IMR-90 (cell line): ENCODE measurements around the gene CCNYL1. TPM values are rescaled to one million over a fixed set of nuclear protein-coding genes. Genes with fewer than 3 reads are reported as not detected.

Experiments
- ATAC-seq: fragments of 200-7000 bp; cut with Tn5 transposase; 2 replicates; pipeline ENCODE4 v1.9.1; 2020; ENCODE audit warnings: low read depth, mild to moderate bottlenecking, moderate library complexity
- BruUV-seq: library from RNA; stranded (reverse); fragments of 400-500 nt; replicated peaks from 2 replicates; lab custom pipeline; 2021; lab: Mats Ljungman, UMichigan
- CTCF ChIA-PET: fragments of 300-600 bp; formaldehyde crosslinking; extraction: SDS; loops from one replicate; lab custom pipeline; 2021; ENCODE audit warnings: antibody characterized with exemption; lab: Yijun Ruan, JAX
- POLR2A ChIA-PET: fragments of 300-600 bp; sonication (Branson Sonifier 250); formaldehyde crosslinking; loops from one replicate; lab custom pipeline; 2022; ENCODE audit warnings: antibody characterized with exemption; ENCODE audit not compliant: unreplicated experiment; lab: Charles Lee
- DNase-seq: peaks from one replicate; pipeline ENCODE4 v3.0.0; 2013
- H2AFZ ChIP-seq: replicated peaks from 2 replicates; pipeline ENCODE3; 2013; ENCODE audit warnings: low read length, mild to moderate bottlenecking; ENCODE audit not compliant: poor library complexity
- H2AK5ac ChIP-seq: 2 replicates; pipeline ENCODE4 v1.6.1; 2013; ENCODE audit warnings: low read depth, low read length, inconsistent platforms
- H2AK9ac ChIP-seq: replicated peaks from 2 replicates; pipeline ENCODE3; 2013; ENCODE audit warnings: mild to moderate bottlenecking, low read depth, low read length, moderate library complexity; ENCODE audit not compliant: poor library complexity
- H2BK120ac ChIP-seq: 2 replicates; pipeline ENCODE4 v1.6.1; 2013; ENCODE audit warnings: low read depth, low read length, inconsistent platforms
- H2BK15ac ChIP-seq: 3 replicates; pipeline ENCODE4 v1.6.1; 2013; ENCODE audit warnings: low read depth, low read length, inconsistent platforms
- H2BK20ac ChIP-seq: 2 replicates; pipeline ENCODE4 v1.6.1; 2013; ENCODE audit warnings: low read depth, mild to moderate bottlenecking, inconsistent platforms, low read length, moderate library complexity
- H2BK5ac ChIP-seq: 2 replicates; pipeline ENCODE4 v1.6.1; 2013; ENCODE audit warnings: mild to moderate bottlenecking, low read depth, low read length, inconsistent platforms; ENCODE audit not compliant: poor library complexity, severe bottlenecking
- H3K14ac ChIP-seq: replicated peaks from 2 replicates; pipeline ENCODE4 v1.6.1; 2013; ENCODE audit warnings: low read depth, low read length, inconsistent platforms
- H3K18ac ChIP-seq: 2 replicates; pipeline ENCODE4 v1.6.1; 2013; ENCODE audit warnings: low read depth, low read length, control low read depth
- H3K23ac ChIP-seq: 2 replicates; pipeline ENCODE4 v1.6.1; 2013; ENCODE audit warnings: low read depth, low read length, inconsistent platforms
- H3K27ac ChIP-seq: 2 replicates; pipeline ENCODE4 v1.5.1; 2013; ENCODE audit warnings: mild to moderate bottlenecking, control low read depth, low read length; ENCODE audit not compliant: insufficient read depth
- H3K27me3 ChIP-seq: 2 replicates; pipeline ENCODE4 v1.6.1; 2013; ENCODE audit warnings: low read length; ENCODE audit not compliant: control insufficient read depth, insufficient read depth
- H3K36me3 ChIP-seq: 2 replicates; pipeline ENCODE4 v1.6.1; 2013; ENCODE audit warnings: low read length, mixed read lengths; ENCODE audit not compliant: control insufficient read depth, insufficient read depth
- H3K4ac ChIP-seq: 2 replicates; pipeline ENCODE4 v1.6.1; 2013; ENCODE audit warnings: low read depth, low read length, inconsistent platforms
- H3K4me1 ChIP-seq: 2 replicates; pipeline ENCODE4 v1.6.1; 2013; ENCODE audit warnings: low read length, mixed read lengths; ENCODE audit not compliant: control insufficient read depth, insufficient read depth
- H3K4me2 ChIP-seq: 2 replicates; pipeline ENCODE4 v1.6.1; 2013; ENCODE audit warnings: low read depth, mild to moderate bottlenecking, control low read depth, low read length, moderate library complexity
- H3K4me3 ChIP-seq: 2 replicates; pipeline ENCODE4 v1.5.1; 2013; ENCODE audit warnings: low read depth, mild to moderate bottlenecking, control low read depth, low read length, moderate library complexity; ENCODE audit not compliant: insufficient read depth
- H3K56ac ChIP-seq: 2 replicates; pipeline ENCODE4 v1.6.1; 2013; ENCODE audit warnings: low read length, inconsistent platforms; ENCODE audit not compliant: insufficient read depth; ENCODE audit errors: extremely low read depth
- H3K79me1 ChIP-seq, 2 experiments: 2 replicates each; pipeline ENCODE4 v1.6.1; 2013; ENCODE audit warnings: low read length in 2 of 2, inconsistent platforms in 1 of 2, low read depth in 1 of 2
- H3K9ac ChIP-seq: 2 replicates; pipeline ENCODE4 v1.6.1; 2013; ENCODE audit warnings: low read depth, low read length, control low read depth
- H3K9me1 ChIP-seq: 2 replicates; pipeline ENCODE4 v1.6.1; 2013; ENCODE audit warnings: low read length, inconsistent platforms; ENCODE audit not compliant: insufficient read depth
- H3K9me3 ChIP-seq: 2 replicates; pipeline ENCODE4 v1.6.1; 2013; ENCODE audit warnings: low read length; ENCODE audit not compliant: control insufficient read depth, insufficient read depth
- H4K20me1 ChIP-seq: 2 replicates; pipeline ENCODE4 v1.6.1; 2013; ENCODE audit warnings: low read length, inconsistent platforms; ENCODE audit not compliant: insufficient read depth
- H4K5ac ChIP-seq: 2 replicates; pipeline ENCODE4 v1.6.1; 2013; ENCODE audit warnings: mild to moderate bottlenecking, low read depth, low read length, control low read depth
- H4K8ac ChIP-seq, 2 experiments: 2 replicates each; pipeline ENCODE4 v1.6.1; 2013; ENCODE audit warnings: low read depth in 2 of 2, low read length in 2 of 2, control low read depth in 1 of 2, inconsistent platforms in 1 of 2
- H4K91ac ChIP-seq: 2 replicates; pipeline ENCODE4 v1.6.1; 2013; ENCODE audit warnings: low read depth, low read length, inconsistent platforms; ENCODE audit not compliant: insufficient read depth
- BHLHE40 ChIP-seq: fragments of 150-350 bp; IDR thresholded peaks from 2 replicates; pipeline ENCODE4 v1.6.1; 2016; ENCODE audit warnings: mild to moderate bottlenecking, low read depth, low read length
- CEBPB ChIP-seq: IDR thresholded peaks from 2 replicates; pipeline ENCODE4 v1.6.1; 2012; ENCODE audit warnings: low read depth, low read length, improper control_type of control experiment
- CHD1 ChIP-seq: IDR thresholded peaks from 2 replicates; pipeline ENCODE4 v1.6.1; 2012; ENCODE audit warnings: low read depth, low read length, improper control_type of control experiment
- CTCF ChIP-seq: conservative IDR thresholded peaks from 2 replicates; pipeline ENCODE4 v1.5.1; 2012; ENCODE audit warnings: mild to moderate bottlenecking, low read depth, low read length, improper control_type of control experiment
- ELK1 ChIP-seq: fragments of 150-350 bp; IDR thresholded peaks from 2 replicates; pipeline ENCODE4 v1.6.1; 2016; ENCODE audit warnings: low read depth, mild to moderate bottlenecking, low read length, moderate library complexity, borderline replicate concordance
- MAFK ChIP-seq: IDR thresholded peaks from 2 replicates; pipeline ENCODE4 v1.6.1; 2012; ENCODE audit warnings: low read depth, low read length, improper control_type of control experiment
- MAZ ChIP-seq: IDR thresholded peaks from 2 replicates; pipeline ENCODE4 v1.6.1; 2012; ENCODE audit warnings: low read depth, mild to moderate bottlenecking, low read length, improper control_type of control experiment, moderate library complexity, borderline replicate concordance
- MXI1 ChIP-seq: IDR thresholded peaks from 2 replicates; pipeline ENCODE4 v1.6.1; 2012; ENCODE audit warnings: low read depth, mild to moderate bottlenecking, low read length, moderate library complexity, borderline replicate concordance
- POLR2A ChIP-seq: IDR thresholded peaks from 2 replicates; pipeline ENCODE4 v1.6.1; 2012; ENCODE audit warnings: mild to moderate bottlenecking, low read depth, low read length
- RAD21 ChIP-seq: IDR thresholded peaks from 2 replicates; pipeline ENCODE4 v1.6.1; 2012; ENCODE audit warnings: low read length, improper control_type of control experiment
- RCOR1 ChIP-seq: IDR thresholded peaks from 2 replicates; pipeline ENCODE4 v1.6.1; 2012; ENCODE audit warnings: mild to moderate bottlenecking, low read length, improper control_type of control experiment; ENCODE audit not compliant: insufficient replicate concordance
- RFX5 ChIP-seq: IDR thresholded peaks from 2 replicates; pipeline ENCODE4 v1.8.0; 2012; ENCODE audit warnings: low read depth, mild to moderate bottlenecking, low read length, moderate library complexity
- SMC3 ChIP-seq: fragments of 150-350 bp; IDR thresholded peaks from 2 replicates; pipeline ENCODE4 v1.6.1; 2016; ENCODE audit warnings: low read depth, mild to moderate bottlenecking, antibody characterized with exemption, low read length, moderate library complexity
- USF2 ChIP-seq: fragments of 150-350 bp; IDR thresholded peaks from 2 replicates; pipeline ENCODE4 v1.6.1; 2017; ENCODE audit warnings: mild to moderate bottlenecking, antibody characterized with exemption, low read length, low read depth
- dilution Hi-C: fragments of 300-500 bp; cut with HindIII; formaldehyde crosslinking; loops from one replicate; pipeline ENCODE4 v1.14.3; 2018; ENCODE audit warnings: low sequenced_read_pairs; ENCODE audit not compliant: unreplicated experiment
- in situ Hi-C: fragments of 300-500 bp; cut with MboI; formaldehyde crosslinking; loops from 3 replicates; pipeline ENCODE4 v1.14.3; 2019; ENCODE audit warnings: low sequenced_read_pairs, inconsistent platforms, mixed read lengths
- intact Hi-C: fragments of 100-400 bp; cut with micrococcal nuclease; formaldehyde crosslinking; loops from 2 replicates; pipeline ENCODE4 v1.10.0; 2022
- polyA plus RNA-seq, 3 experiments: library from polyadenylated mRNA; depleted of rRNA; stranded (reverse); fragments of >200 nt; gene quantifications; 2 replicates each; pipeline ENCODE4 v1.2.3, GENCODE V29; 2012; ENCODE audit warnings: low replicate concordance in 1 of 3
- total RNA-seq: library from RNA; depleted of rRNA; stranded (reverse); fragments of >200 nt; gene quantifications from 2 replicates; pipeline ENCODE4 v1.2.3, GENCODE V29; 2012

CCNYL1 gene
- total and polyA plus RNA-seq, 2 of the 4 experiments (the other 2 are of a cell fraction), result 5.4 to 7.3 TPM

- CTCF ChIA-PET, result interaction anchor here (0.6 kb wide), 1 partner anchor 167 kb away, joined by 4 read pairs; no protein-coding TSS in a partner anchor
- H4K91ac ChIP-seq, result no peak overlapping the region
- no peak overlapping the region for H4K8ac ChIP-seq
- H3K79me1 ChIP-seq, result no peaks in the 10 kb centered on the region
- H3K23ac ChIP-seq, result no peak overlapping the region
- H4K5ac ChIP-seq, result no peak overlapping the region
- H2BK15ac ChIP-seq, result no peak overlapping the region
- H3K9me3 ChIP-seq, result no peaks in the 10 kb centered on the region
- H3K18ac ChIP-seq, result no peak overlapping the region
- no peaks in the 10 kb centered on the region for H3K36me3 ChIP-seq
- no TSS peak for BruUV-seq
- ATAC-seq, result no peak
- H3K4ac ChIP-seq, result no peak overlapping the region
- H2BK120ac ChIP-seq, result no peak overlapping the region
- H2BK5ac ChIP-seq, result no peak overlapping the region
- H2AK5ac ChIP-seq, result no peak overlapping the region
- dilution Hi-C loops, result no loop called here
- H3K27me3 ChIP-seq, result peaks cover 5% of the 10 kb centered on the region
- intact Hi-C loops, result no loop called here
- no peak overlapping the region for H2AFZ ChIP-seq
- H2BK20ac ChIP-seq, result no peak overlapping the region
- in situ Hi-C loops, result loop anchor here (25.0 kb wide), 1 partner anchor 542 kb away; the partner anchor contains the start of gene KLF7
- no peaks in the 10 kb centered on the region for H3K4me1 ChIP-seq
- H3K56ac ChIP-seq, result no peak overlapping the region
- no peak for DNase-seq
- TF ChIP-seq ELK1, result no peak
- TF ChIP-seq USF2, result no peak
- no peak for TF ChIP-seq SMC3
- TF ChIP-seq MAFK, result no peak
- no peak for TF ChIP-seq RAD21
- no peak for TF ChIP-seq CEBPB
- no peak for TF ChIP-seq POLR2A
- no peak for TF ChIP-seq BHLHE40
- no peak for TF ChIP-seq RFX5
- TF ChIP-seq RCOR1, result no peak
- TF ChIP-seq MXI1, result no peak
- no peak for TF ChIP-seq CTCF
- TF ChIP-seq MAZ, result no peak
- TF ChIP-seq CHD1, result no peak
- H3K9ac ChIP-seq, result no peak overlapping the region
- POLR2A ChIA-PET, result no interaction called here
- no peak overlapping the region for H2AK9ac ChIP-seq
- H3K14ac ChIP-seq, result no peak overlapping the region
- no peak overlapping the region for H3K4me2 ChIP-seq
- H3K4me3 ChIP-seq, result no peak overlapping the region
- no peak overlapping the region for H3K27ac ChIP-seq
- H4K20me1 ChIP-seq, result no peaks in the 10 kb centered on the region
- no peaks in the 10 kb centered on the region for H3K9me1 ChIP-seq
These were observed 6.8 kb upstream of the CCNYL1 start for GRCh38 chr2:207704671-207705070.
